ENCODE results near the gene ALK.

The ALK gene

GRCh38 chr2:29215739-29216608, 705.4 kb downstream of the ALK start:
- no peak overlapping the region for H3K27ac ChIP-seq (ENCODE audit: low read depth, low read length)
- H3K36me3 ChIP-seq (ENCODE audit: control insufficient read depth, insufficient read depth, low read length), result no peaks in the 10 kb centered on the region
- no peak overlapping the region for H3K4me3 ChIP-seq (ENCODE audit: low read depth, low read length)
- H3K9ac ChIP-seq (ENCODE audit: low read depth, low read length), result no peak overlapping the region
- H3K4me1 ChIP-seq (ENCODE audit: control insufficient read depth, insufficient read depth, low read length), result no peaks in the 10 kb centered on the region
- no peaks in the 10 kb centered on the region for H3K27me3 ChIP-seq (ENCODE audit: control insufficient read depth, insufficient read depth, low read length)
- H3K9me3 ChIP-seq (ENCODE audit: control insufficient read depth, insufficient read depth, low read length), result no peaks in the 10 kb centered on the region

- Histone ChIP-seq H3K36me3 (ENCODE audit: control insufficient read depth, insufficient read depth, low read length) (no peaks in the 10 kb centered on the region), H3K27me3 (ENCODE audit: control insufficient read depth, insufficient read depth, low read length) (no peaks in the 10 kb centered on the region), H3K4me3 (ENCODE audit: low read depth, low read length) (no peak overlapping the region), H3K27ac (ENCODE audit: low read depth, low read length) (no peak overlapping the region), H3K9ac (ENCODE audit: low read depth, low read length) (no peak overlapping the region), H3K9me3 (ENCODE audit: control insufficient read depth, insufficient read depth, low read length) (no peaks in the 10 kb centered on the region), H3K4me1 (ENCODE audit: control insufficient read depth, insufficient read depth, low read length) (no peaks in the 10 kb centered on the region)
Observed at GRCh38 chr2:29215073-29215472, 706.3 kb downstream of the ALK start.

- no peaks in the 10 kb centered on the region for H3K36me3 ChIP-seq (ENCODE audit: control insufficient read depth, insufficient read depth, low read length)
- H3K9me3 ChIP-seq (ENCODE audit: control insufficient read depth, insufficient read depth, low read length), result no peaks in the 10 kb centered on the region
- no peak overlapping the region for H3K9ac ChIP-seq (ENCODE audit: low read depth, low read length)
Observed at GRCh38 chr2:29213888-29214291, 707.5 kb downstream of the ALK start.

GRCh38 chr2:29212009-29212408, 709.4 kb downstream of the ALK start:
- Histone ChIP-seq H3K9me3 (ENCODE audit: control insufficient read depth, insufficient read depth, low read length) (no peaks in the 10 kb centered on the region), H3K4me1 (ENCODE audit: control insufficient read depth, insufficient read depth, low read length) (no peaks in the 10 kb centered on the region)

More at GRCh38 chr2:29213888-29214291, 707.5 kb downstream of the ALK start:
- Histone ChIP-seq H3K27me3 (ENCODE audit: control insufficient read depth, insufficient read depth, low read length) (no peaks in the 10 kb centered on the region), H3K4me3 (ENCODE audit: low read depth, low read length) (no peak overlapping the region), H3K4me1 (ENCODE audit: control insufficient read depth, insufficient read depth, low read length) (no peaks in the 10 kb centered on the region), H3K27ac (ENCODE audit: low read depth, low read length) (no peak overlapping the region)

GRCh38 chr2:29209551-29209950, 711.8 kb downstream of the ALK start:
- no peak overlapping the region for H3K4me3 ChIP-seq (ENCODE audit: low read depth, low read length)
- no peaks in the 10 kb centered on the region for H3K4me1 ChIP-seq (ENCODE audit: control insufficient read depth, insufficient read depth, low read length)
- H3K27ac ChIP-seq (ENCODE audit: low read depth, low read length), result no peak overlapping the region
- H3K36me3 ChIP-seq (ENCODE audit: control insufficient read depth, insufficient read depth, low read length), result no peaks in the 10 kb centered on the region
- H3K27me3 ChIP-seq (ENCODE audit: control insufficient read depth, insufficient read depth, low read length), result no peaks in the 10 kb centered on the region
- no peaks in the 10 kb centered on the region for H3K9me3 ChIP-seq (ENCODE audit: control insufficient read depth, insufficient read depth, low read length)
- no peak overlapping the region for H3K9ac ChIP-seq (ENCODE audit: low read depth, low read length)

More at GRCh38 chr2:29212009-29212408, 709.4 kb downstream of the ALK start:
- Histone ChIP-seq H3K36me3 (ENCODE audit: control insufficient read depth, insufficient read depth, low read length) (no peaks in the 10 kb centered on the region), H3K27ac (ENCODE audit: low read depth, low read length) (no peak overlapping the region), H3K27me3 (ENCODE audit: control insufficient read depth, insufficient read depth, low read length) (no peaks in the 10 kb centered on the region), H3K9ac (ENCODE audit: low read depth, low read length) (no peak overlapping the region), H3K4me3 (ENCODE audit: low read depth, low read length) (no peak overlapping the region)

GRCh38 chr2:29207352-29208148, 713.8 kb downstream of the ALK start:
- no peaks in the 10 kb centered on the region for H3K27me3 ChIP-seq (ENCODE audit: control insufficient read depth, insufficient read depth, low read length)
- H3K27ac ChIP-seq (ENCODE audit: low read depth, low read length), result no peak overlapping the region
- no peak overlapping the region for H3K9ac ChIP-seq (ENCODE audit: low read depth, low read length)
- H3K36me3 ChIP-seq (ENCODE audit: control insufficient read depth, insufficient read depth, low read length), result no peaks in the 10 kb centered on the region
- H3K4me3 ChIP-seq (ENCODE audit: low read depth, low read length), result no peak overlapping the region
- H3K4me1 ChIP-seq (ENCODE audit: control insufficient read depth, insufficient read depth, low read length), result peaks cover 5% of the 10 kb centered on the region; the same call in 1 of the 2 replicates
- no peaks in the 10 kb centered on the region for H3K9me3 ChIP-seq (ENCODE audit: control insufficient read depth, insufficient read depth, low read length)

GRCh38 chr2:29206941-29207340, 714.4 kb downstream of the ALK start:
- Histone ChIP-seq H3K4me3 (ENCODE audit: low read depth, low read length) (no peak overlapping the region), H3K36me3 (ENCODE audit: control insufficient read depth, insufficient read depth, low read length) (no peaks in the 10 kb centered on the region), H3K9ac (ENCODE audit: low read depth, low read length) (no peak overlapping the region), H3K27me3 (ENCODE audit: control insufficient read depth, insufficient read depth, low read length) (no peaks in the 10 kb centered on the region), H3K27ac (ENCODE audit: low read depth, low read length) (no peak overlapping the region), H3K4me1 (ENCODE audit: control insufficient read depth, insufficient read depth, low read length) (peaks cover 12% of the 10 kb centered on the region), H3K9me3 (ENCODE audit: control insufficient read depth, insufficient read depth, low read length) (no peaks in the 10 kb centered on the region)

- no peak overlapping the region for H3K27ac ChIP-seq (ENCODE audit: low read depth, low read length)
Observed at GRCh38 chr2:29202819-29203495, 718.4 kb downstream of the ALK start.

GRCh38 chr2:29201979-29202378, 719.4 kb downstream of the ALK start:
- Histone ChIP-seq H3K9me3 (ENCODE audit: control insufficient read depth, insufficient read depth, low read length) (no peaks in the 10 kb centered on the region), H3K36me3 (ENCODE audit: control insufficient read depth, insufficient read depth, low read length) (no peaks in the 10 kb centered on the region), H3K9ac (ENCODE audit: low read depth, low read length) (no peak overlapping the region), H3K4me1 (ENCODE audit: control insufficient read depth, insufficient read depth, low read length) (peaks cover 15% of the 10 kb centered on the region), H3K27ac (ENCODE audit: low read depth, low read length) (no peak overlapping the region), H3K4me3 (ENCODE audit: low read depth, low read length) (no peak overlapping the region), H3K27me3 (ENCODE audit: control insufficient read depth, insufficient read depth, low read length) (no peaks in the 10 kb centered on the region)

More at GRCh38 chr2:29202819-29203495, 718.4 kb downstream of the ALK start:
- H3K4me3 ChIP-seq (ENCODE audit: low read depth, low read length), result no peak overlapping the region
- H3K9me3 ChIP-seq (ENCODE audit: control insufficient read depth, insufficient read depth, low read length), result no peaks in the 10 kb centered on the region
- H3K9ac ChIP-seq (ENCODE audit: low read depth, low read length), result no peak overlapping the region
- peaks cover 15% of the 10 kb centered on the region for H3K4me1 ChIP-seq (ENCODE audit: control insufficient read depth, insufficient read depth, low read length)
- H3K27me3 ChIP-seq (ENCODE audit: control insufficient read depth, insufficient read depth, low read length), result no peaks in the 10 kb centered on the region
- H3K36me3 ChIP-seq (ENCODE audit: control insufficient read depth, insufficient read depth, low read length), result no peaks in the 10 kb centered on the region

GRCh38 chr2:29196792-29197788, 724.3 kb downstream of the ALK start:
- H3K4me1 ChIP-seq (ENCODE audit: control insufficient read depth, insufficient read depth, low read length), result peaks cover 5% of the 10 kb centered on the region; the same call in 1 of the 2 replicates
- H3K9ac ChIP-seq (ENCODE audit: low read depth, low read length), result no peak overlapping the region
- H3K27ac ChIP-seq (ENCODE audit: low read depth, low read length), result no peak overlapping the region
- no peak overlapping the region for H3K4me3 ChIP-seq (ENCODE audit: low read depth, low read length)
- no peaks in the 10 kb centered on the region for H3K9me3 ChIP-seq (ENCODE audit: control insufficient read depth, insufficient read depth, low read length)
- no peaks in the 10 kb centered on the region for H3K27me3 ChIP-seq (ENCODE audit: control insufficient read depth, insufficient read depth, low read length)
- no peaks in the 10 kb centered on the region for H3K36me3 ChIP-seq (ENCODE audit: control insufficient read depth, insufficient read depth, low read length)

All from HUES48 (cell line).